Stimulated activated CD8-positive, alpha-beta memory T cell treated with anti-CD3 and anti-CD28 coated beads, Interleukin-4, amount 100 ng/mL, for 1 hour (primary cell): ENCODE measurements around the gene ABTB2.

ENCODE experiments used
- DNase-seq, 2 donors: peaks; one replicate each; pipeline ENCODE4 v3.0.0-alpha.2; 2020; ENCODE audit warnings: low read depth in 2 of 2, low spot score in 1 of 2

ABTB2 gene

DNA sequence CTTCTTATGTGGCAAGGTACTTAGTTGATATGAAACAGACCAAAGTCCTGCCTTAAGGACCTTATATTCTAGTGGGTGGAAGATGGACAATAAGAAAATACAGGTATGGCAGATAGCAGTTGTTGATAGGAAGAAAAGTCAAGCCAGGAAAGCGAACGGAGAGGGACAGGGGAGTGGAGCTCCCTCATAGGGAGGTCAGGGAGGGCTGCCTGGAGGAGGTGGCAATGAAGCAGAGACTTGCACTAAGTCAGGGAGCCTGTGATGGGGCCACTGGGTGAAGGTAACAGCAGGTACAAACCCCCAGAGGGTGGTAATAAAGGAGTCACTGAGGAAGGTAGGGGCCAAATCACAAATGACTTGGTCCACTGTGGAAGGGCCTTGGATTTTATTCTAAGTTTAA is 65.3 kb downstream of the ABTB2 start:
- no peak for DNase-seq

DNA sequence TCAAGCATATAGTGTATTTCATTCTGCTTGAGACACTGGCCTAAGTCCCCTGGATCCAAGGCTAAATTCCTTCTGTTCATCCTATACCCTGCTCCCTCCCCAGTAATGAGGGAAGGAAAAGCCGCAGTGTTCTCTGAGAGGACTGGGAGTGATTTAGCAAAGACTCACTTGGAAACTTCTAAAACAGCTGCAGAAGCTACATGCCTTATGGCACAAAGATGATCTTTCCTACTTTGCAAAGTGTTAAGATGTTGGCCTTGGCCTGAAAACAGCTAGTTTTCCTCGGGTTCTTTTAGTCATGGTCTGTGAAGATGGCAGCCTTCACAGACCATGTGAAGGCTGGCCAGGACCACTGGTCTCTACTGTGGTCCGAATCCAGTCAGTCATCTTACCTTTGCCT is 65.7 kb downstream of the ABTB2 start:
- no peak for DNase-seq

DNA sequence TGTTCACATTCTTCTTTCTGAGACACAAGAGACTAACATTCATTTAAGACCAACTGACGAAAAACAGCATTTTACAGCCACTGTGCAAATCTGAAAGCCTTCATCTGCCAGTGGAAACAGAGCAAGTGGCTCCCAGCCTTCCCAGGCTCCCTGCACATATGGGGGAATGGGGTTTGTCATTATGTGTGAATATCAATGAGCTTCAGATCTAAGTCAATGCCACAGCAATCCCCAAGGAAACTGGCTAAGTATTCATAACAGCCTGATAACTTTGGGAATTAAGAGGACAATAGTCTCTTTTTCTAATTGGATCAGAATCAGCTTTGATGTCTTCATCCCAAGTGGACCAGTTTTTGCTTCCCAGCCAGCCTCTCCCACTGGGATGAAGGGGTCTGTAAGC is 66.9 kb downstream of the ABTB2 start:
- DNase-seq: no peak

DNA sequence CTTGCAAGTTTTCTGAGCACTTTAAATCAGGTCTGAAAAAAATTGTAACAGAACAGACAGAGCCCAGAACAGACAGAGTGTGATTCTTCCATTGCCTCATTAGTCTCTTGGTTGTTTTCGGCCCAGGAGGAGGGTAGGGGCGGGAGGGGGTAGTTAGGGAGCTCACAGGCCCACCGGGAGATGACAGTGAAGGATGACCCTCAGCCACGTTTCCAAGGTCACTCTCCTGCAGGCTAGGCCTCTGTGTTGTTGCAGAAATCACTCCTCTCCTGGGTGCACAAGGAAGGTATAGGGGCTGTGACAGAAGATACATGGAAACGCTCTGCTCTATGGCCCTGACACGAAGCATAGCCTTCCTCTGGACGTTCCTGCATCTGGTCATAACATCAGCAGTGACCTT is 69.3 kb downstream of the ABTB2 start:
- no peak for DNase-seq

DNA sequence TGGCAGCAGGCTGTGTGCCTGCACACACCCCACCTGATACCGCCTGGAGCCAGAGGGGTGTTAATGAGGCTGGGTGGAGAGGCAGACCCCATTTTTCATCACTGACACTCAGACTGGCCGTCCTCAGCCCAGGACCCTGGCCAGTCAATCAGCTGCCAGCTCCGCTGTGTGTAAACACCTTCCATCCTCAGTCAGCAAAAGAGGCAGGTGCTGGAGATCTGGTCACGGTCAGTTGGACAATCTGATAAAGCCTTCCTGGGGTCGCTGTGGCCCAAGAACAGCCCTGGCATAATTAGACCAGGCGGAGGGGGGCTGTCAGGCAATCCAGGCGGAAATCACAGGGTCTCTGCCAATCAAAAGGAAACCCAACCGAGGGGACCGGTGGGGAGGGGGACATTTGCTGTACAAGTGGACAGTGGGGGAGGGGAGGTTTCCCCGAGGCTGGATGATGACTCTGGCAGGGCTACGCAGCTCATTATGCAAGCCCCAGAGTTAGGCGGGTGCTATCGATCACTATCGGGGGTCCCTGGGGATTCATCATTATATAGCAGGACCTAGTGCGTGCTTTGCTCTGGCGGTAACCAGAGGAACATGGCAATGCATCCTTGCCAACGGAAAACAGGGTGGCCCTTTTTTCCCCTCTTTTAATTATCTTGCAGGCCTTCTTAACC is 72.9 kb downstream of the ABTB2 start:
- no peak for DNase-seq

DNA sequence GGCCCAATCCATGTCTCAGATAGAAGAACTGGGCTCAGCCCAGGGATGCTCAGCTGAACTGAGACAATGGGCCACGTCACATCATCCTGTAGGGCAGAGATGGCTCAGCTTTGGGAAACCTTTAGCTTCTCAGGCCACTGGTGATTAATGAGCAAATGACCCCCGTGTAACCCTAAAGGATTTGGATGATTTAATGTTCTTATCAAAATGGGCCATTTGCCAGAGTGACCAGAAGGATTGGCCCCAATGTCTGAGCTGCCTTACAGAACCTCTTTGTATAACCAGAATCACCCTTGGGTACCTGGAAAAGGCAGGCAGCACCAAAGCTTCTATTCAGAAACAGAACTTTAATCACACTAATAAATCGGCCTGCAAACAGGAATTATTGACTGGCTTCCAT is 73.7 kb downstream of the ABTB2 start:
- no peak for DNase-seq

DNA sequence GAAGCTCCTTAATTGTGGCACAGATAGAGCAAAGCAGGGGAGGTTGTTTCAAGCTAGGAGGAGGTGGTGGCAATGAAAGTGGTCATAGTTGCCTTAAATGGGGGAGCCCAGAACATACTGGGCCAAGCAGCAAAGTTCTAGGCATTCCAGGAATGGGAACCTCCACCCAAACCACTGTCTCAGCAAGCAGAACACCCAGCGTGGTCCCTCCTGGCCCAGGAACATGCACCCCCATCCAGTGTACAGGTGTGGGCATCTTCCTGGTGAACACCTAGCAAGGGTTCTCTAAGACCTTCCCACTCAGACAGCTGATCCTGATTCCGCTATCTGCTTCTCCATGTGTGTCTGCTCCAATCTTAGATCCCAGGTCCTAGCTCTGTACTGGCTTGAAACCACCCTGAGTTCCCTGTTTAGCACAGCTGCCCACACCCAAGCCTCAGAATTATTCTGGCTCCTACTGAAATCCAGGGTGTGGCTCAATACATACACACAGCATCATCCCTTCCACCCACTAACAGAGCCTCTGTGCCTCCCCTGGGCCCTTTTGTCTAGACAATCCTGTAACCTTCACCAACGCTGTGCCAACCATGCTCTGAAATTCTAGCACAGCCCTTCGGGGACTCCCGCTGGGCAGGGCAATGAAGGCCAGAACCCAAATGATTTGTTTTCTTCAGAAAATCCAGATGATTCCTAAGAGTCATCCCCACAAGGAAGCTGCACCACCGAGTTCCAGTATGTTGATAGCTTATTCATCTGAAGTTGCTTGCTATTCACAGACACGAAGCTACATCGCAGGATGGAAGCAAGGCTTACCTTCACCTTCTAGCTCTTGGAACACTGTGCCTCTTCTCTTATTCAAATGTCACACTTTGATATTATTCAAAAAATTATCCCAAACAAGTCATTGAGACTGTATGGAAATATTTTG is 76.6 kb downstream of the ABTB2 start:
- no peak for DNase-seq

DNA sequence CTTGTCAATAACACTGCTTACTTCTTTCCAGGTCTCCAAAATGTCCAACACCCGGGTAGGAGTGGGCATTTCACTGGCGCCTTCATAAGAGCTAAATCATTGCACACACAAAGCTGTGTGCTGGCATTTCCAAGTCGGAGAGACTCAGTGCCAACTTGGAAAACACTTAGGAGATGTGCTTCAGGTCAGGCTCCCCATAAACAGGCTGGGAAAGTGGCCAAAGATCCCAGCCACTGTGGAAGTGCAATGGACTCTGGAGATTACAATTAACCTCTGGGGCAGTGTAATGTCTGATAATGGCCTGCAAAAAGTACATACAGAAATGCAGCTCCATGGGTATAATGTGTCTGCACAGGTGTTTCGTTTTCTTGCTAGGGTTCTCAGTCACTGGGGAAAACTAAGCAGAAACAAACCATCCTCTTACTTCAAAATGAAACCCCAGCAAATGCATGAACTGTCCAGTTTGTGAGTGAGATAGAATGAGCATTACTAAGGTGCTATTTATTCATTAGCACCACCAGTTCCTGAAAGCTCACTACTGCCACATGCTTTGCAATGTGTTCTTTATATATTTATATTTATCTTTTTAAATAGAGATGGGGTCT is 79.0 kb downstream of the ABTB2 start:
- DNase-seq: no peak

DNA sequence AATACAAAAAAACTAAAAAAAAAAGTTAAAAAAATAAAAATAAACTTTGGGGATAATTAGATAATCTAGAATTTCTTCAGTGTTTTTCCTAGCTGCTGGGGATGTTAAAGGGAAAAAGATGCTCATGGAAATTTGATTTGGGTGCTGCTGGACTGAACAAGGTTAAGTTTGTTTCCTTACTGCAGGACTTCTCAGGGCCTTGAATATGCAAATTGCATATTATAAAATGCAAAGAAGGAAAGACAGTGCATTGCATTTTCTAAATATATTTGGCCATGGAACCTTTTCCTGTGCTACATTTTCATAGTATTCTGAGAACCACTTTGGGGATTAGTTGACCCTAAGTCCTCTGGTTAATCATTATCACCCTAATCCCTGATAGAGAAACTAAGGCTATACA is 79.6 kb downstream of the ABTB2 start:
- no peak for DNase-seq

DNA sequence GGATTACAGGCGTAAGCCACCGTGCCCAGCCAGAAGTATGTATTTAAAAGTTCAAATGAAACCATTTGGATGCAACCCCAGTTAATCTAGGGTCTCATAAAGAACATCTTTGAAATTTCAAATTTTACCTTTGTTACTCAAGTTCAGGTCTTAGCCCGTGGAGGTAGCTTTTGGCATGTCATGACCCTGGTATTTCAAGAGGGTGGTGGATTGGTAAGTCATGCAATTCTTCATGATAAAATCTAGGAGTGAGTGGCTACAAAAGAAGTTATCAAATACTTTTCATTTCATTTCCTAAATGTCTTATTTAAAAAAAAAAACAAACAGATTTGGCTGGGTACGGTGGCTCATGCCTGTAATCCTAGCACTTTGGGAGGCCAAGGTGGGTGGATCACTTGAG is 80.6 kb downstream of the ABTB2 start:
- no peak for DNase-seq

DNA sequence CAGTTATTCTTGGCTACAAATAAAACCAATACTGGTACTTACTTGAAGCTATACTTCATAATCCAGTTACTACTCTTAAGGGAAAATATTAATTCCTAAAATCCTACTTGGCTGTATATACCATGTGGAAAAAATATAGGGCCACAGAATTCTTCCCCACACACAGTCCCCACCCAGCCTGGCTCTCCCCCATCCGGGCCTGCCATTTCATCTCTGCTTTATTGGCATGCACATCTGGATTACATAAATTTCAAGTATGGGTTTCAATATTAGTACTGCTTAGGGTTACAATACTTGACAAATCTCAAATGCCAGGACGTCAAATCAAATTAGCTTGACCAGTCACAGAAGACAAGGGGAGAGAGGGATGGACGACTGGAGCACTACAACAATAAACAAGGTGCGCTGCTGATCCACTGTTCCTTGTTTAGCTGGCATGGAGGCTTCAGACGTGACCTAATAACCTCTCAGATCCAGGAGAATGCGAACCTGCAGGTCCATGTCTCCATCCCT is 81.4 kb downstream of the ABTB2 start:
- no peak for DNase-seq

DNA sequence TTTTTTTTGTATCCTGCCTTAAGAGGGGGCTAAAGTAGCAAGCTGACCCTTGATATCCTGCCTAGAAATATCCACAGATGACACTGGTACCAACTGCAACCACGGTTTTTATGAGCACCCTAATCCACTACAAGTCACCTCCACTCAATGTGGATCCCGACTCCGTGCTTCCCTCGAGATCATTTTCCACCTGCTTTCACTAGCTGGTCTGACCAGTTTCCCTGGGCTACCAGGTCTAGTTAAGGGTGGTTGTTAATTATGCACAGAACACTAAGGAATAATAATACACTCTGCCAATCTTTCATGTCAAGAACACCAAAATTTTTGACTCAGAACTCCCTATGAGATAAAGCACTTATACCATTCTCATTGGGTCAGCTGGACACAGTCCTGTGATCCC is 82.3 kb downstream of the ABTB2 start:
- DNase-seq: no peak

DNA sequence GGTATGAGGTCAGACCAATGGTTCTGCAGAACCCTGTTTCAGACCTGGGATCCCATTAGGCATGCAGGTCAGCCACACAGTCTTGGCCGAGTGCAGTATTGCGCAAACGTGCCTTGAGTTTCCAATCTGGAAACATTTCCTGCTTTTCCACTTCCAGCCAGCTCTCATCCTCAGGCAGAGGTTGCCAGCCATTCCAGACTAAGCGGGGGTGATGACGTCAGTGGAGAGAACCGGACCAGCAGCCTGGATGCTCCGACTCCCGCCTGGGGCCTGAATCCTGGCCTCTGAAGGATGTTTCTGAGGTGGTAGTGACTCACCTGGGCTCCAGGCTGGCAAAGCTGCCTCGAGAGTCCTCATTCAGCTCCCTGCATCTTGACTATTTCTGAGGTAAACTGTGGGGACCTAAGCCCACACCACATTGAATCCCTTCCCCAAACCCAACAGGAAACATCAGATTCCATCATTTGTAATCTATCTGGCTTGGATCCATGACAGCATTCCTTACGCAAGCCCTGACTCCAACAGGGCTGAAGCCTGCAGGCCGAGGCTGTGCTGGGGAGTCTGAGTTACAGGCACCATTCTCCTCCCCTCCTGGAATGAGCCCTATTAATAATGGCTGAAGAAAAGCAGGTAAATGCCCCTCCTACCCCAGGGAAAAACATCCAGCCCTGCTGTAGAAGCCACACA is 83.0 kb downstream of the ABTB2 start:
- DNase-seq: no peak

DNA sequence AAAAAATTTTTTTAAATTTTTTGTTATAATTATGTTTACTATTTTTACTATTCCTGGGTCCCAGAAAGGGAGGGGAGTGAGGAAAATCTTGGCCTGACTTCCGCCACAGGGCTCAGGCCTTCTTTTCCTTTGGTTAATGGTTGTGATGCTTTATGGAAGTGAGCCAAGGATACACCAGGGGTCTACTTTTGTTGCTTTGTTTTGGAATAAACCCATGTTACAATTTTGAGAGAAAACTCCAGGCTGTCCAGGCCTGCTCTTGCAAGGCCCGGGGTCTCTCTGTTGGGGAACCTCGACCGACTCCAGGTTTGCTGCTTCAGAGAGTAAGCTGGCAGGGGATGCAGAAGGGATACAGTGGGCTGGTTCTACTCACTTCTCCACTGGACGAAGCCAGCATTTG is 84.7 kb downstream of the ABTB2 start:
- DNase-seq: no peak

DNA sequence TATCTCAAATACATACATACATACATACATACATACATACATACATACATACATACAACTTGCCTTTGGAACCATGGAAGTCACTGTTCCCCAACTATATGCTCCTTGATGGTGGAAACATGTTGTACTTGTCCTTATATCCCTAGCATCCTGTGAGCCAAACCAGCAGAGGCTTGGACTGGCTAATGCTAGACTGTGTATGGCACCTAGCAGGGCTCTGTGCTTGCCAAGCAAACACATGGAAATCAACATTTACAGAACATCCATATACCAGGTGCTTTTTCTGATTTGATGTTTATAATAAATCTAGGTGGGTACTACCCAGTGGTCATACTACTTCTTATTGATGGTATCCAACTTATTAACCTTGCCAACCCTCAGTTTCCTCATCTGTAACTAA is 86.1 kb downstream of the ABTB2 start:
- no peak for DNase-seq

DNA sequence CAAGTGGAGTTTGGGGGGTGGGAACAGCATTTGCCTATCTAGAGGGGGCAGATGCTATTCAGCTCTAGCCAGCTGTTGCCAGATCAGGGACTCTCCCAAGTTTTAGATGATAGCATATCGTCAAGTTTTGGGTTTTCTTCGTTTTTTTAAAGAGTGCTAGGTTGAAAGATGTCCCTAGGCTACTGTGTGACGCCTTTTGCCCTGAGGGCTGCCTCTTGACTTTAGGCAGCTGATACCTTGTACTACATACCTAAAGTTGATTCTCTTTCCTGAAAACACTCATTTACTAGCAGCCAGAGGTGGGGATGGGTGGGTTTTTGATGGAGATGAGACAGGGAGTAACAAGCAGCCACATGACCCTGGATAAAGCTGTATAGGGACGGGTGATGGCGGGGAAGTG is 87.1 kb downstream of the ABTB2 start:
- no peak for DNase-seq

DNA sequence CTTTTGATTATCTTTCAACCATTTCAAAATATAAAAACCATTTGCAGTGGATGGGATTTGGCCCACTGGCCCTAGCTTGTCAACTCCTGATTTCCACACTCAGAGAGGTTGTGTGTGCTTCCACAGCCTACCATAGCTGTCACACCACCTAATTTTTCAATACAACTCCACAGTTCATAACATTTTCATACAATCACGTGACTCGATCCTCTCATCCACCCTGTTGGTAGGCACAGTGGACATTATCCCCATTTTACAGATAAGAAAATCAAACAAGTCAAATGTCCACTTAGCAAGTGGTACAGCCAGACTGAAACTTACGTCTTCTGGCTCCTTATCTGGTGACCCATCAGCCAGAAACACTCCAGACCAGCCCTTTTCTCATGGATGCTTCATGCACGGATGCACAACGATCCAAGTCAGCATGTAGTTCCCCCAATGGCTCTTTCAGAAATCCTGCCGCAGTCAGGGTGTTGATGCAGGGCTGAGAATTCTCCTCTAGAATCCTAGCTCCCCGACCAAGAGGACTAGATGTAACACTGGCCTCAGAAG is 88.0 kb downstream of the ABTB2 start:
- no peak for DNase-seq

DNA sequence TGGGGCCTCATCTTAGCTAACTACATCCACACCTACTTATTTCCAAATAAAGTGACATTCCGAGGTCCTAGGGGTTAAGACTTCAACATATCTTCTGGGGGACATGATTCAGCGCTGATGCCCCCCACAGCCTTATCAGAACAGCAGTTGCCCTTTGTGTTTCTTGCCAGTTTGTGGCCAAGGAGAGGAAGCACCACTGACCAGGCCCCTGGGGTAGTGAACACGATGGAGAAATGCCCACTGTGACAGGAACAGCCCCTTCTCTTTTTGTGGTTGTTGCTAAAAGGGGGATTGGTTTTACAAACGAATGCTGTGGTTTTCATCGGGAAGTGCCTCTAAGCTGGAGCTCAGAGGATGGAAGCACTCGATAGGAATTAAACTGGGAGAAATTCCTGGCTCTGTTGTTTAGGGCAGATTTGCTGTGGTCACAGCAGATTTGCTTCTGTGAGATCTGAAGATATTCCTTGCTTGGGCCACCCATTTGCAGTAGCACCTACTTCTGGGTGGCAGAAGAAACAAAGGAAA is 88.8 kb downstream of the ABTB2 start:
- DNase-seq: no peak

DNA sequence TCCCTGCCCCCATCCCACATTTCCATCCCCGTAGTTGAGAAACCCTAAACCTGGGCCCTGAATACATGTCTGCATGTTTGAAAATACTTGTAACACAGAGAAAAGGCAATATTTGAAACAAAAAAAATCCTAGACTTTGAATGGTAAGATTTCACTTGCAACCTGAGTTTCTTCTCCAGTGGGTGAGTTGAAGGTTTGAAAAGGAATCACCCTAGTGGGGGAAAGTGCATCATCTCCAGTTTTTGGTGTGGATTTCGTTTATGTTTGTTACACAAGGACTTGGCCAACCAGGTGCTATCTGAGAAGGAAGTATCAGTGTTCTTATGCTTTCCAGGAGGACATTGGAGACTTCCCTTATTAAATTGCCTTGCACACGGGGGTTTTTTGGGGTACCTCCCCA is 90.4 kb downstream of the ABTB2 start:
- DNase-seq: no peak

DNA sequence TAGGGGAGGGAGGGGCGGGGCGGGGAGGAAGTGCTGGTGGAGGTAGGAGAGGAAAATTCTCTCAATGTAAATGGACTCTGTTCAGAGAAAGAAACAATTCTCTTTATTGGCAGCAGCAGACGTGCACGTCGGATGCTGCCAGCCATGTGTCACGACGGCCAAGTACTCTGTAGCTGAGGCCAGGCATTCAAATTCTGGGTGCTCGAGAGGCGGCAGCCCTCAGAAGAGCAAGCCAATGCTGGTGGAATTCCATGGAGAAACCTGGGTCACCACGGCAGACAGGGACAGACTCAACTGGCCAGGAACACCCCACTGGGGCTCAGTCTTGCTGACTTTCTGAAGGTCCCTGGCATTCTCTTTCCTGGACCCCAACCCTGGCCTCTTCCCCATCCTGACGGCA is 90.8 kb downstream of the ABTB2 start:
- DNase-seq: no peak
